HL-60 (cell line): Measurements from ENCODE around the gene OR13C2.

ENCODE experiments used
- GABPA ChIP-seq: IDR thresholded peaks from 2 replicates; pipeline ENCODE4 v1.6.1; 2012; ENCODE audit warnings: low read depth
- POLR2AphosphoS5 ChIP-seq: IDR thresholded peaks from 2 replicates; pipeline ENCODE4 v1.6.1; 2012; ENCODE audit warnings: low read depth
- TF ChIP-seq, protein P1 (sequence below): IDR thresholded peaks from one replicate; pipeline ENCODE4 v1.5.1; 2011; ENCODE audit warnings: low read length, control low read depth, inconsistent platforms; ENCODE audit not compliant: insufficient read depth
- TF ChIP-seq, protein P2 (sequence below): IDR thresholded peaks from 2 replicates; pipeline ENCODE4 v1.6.1; 2012; ENCODE audit warnings: low read depth; ENCODE audit not compliant: insufficient replicate concordance

DNA sequence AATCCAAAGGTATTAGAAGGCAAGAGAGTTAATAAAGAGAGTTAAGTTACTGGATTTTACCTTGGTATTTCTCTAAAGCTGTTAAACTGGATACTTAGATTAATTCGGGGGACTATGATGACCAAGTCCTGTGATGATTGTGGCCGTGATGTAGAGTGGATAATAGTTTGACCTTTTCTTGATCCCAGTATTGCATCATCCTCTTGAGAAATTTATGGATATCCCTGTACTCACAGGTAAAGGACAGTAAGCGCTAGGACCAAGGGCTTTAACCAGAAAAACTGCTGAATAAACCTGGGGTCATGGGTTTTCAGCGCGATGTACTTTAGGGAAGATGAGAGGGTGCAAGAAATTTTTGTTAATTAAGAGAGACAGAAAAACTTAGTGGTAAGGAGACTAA is 28.2 kb downstream of the OR13C2 start:
- TF ChIP-seq, protein P1, sequence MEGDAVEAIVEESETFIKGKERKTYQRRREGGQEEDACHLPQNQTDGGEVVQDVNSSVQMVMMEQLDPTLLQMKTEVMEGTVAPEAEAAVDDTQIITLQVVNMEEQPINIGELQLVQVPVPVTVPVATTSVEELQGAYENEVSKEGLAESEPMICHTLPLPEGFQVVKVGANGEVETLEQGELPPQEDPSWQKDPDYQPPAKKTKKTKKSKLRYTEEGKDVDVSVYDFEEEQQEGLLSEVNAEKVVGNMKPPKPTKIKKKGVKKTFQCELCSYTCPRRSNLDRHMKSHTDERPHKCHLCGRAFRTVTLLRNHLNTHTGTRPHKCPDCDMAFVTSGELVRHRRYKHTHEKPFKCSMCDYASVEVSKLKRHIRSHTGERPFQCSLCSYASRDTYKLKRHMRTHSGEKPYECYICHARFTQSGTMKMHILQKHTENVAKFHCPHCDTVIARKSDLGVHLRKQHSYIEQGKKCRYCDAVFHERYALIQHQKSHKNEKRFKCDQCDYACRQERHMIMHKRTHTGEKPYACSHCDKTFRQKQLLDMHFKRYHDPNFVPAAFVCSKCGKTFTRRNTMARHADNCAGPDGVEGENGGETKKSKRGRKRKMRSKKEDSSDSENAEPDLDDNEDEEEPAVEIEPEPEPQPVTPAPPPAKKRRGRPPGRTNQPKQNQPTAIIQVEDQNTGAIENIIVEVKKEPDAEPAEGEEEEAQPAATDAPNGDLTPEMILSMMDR, result no peak
- TF ChIP-seq GABPA (no peak), POLR2AphosphoS5 (no peak)
- TF ChIP-seq, protein P2, sequence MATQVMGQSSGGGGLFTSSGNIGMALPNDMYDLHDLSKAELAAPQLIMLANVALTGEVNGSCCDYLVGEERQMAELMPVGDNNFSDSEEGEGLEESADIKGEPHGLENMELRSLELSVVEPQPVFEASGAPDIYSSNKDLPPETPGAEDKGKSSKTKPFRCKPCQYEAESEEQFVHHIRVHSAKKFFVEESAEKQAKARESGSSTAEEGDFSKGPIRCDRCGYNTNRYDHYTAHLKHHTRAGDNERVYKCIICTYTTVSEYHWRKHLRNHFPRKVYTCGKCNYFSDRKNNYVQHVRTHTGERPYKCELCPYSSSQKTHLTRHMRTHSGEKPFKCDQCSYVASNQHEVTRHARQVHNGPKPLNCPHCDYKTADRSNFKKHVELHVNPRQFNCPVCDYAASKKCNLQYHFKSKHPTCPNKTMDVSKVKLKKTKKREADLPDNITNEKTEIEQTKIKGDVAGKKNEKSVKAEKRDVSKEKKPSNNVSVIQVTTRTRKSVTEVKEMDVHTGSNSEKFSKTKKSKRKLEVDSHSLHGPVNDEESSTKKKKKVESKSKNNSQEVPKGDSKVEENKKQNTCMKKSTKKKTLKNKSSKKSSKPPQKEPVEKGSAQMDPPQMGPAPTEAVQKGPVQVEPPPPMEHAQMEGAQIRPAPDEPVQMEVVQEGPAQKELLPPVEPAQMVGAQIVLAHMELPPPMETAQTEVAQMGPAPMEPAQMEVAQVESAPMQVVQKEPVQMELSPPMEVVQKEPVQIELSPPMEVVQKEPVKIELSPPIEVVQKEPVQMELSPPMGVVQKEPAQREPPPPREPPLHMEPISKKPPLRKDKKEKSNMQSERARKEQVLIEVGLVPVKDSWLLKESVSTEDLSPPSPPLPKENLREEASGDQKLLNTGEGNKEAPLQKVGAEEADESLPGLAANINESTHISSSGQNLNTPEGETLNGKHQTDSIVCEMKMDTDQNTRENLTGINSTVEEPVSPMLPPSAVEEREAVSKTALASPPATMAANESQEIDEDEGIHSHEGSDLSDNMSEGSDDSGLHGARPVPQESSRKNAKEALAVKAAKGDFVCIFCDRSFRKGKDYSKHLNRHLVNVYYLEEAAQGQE, result no peak
